A549 (cell line): ENCODE measurements around the gene BRSK2. TPM values are rescaled to one million over a fixed set of nuclear protein-coding genes. Genes with fewer than 3 reads are reported as not detected.
A peak's percentile ranks its signal among the peaks of the same experiment; 100 is the strongest.

Experiments used
- ATAC-seq, 2 experiments: fragments of 200-7000 bp in 1 of 2; fragments of >200 bp in 1 of 2; cut with Nextera tagmentation in 1 of 2; cut with Tn5 transposase in 1 of 2; 3 replicates each; pipeline versions ENCODE4 v1.8.0 to v1.9.1; 2018 to 2020; ENCODE audit warnings: mild to moderate bottlenecking in 1 of 2, moderate library complexity in 1 of 2
- CTCF ChIA-PET: fragments of 300-600 bp; sonication (Branson Sonifier 250); formaldehyde crosslinking; extraction: SDS; loops from one replicate; lab custom pipeline; 2021; ENCODE audit warnings: antibody characterized with exemption, inconsistent platforms; lab: Yijun Ruan, JAX
- POLR2A ChIA-PET: fragments of 350-600 bp; formaldehyde crosslinking; extraction: SDS; loops from one replicate; lab custom pipeline; 2021; ENCODE audit warnings: antibody characterized with exemption, inconsistent platforms; lab: Yijun Ruan, JAX
- DNase-seq, 2 experiments: peaks; one replicate each; pipeline versions ENCODE4 v3.0.0 to v3.0.0-alpha.2; 2011 to 2016; ENCODE audit warnings: low read depth in 1 of 2, low spot score in 1 of 2
- FAIRE-seq: peaks from 2 replicates; lab custom pipeline; 2011; peaks lifted over from hg19 to GRCh38; lab: Jason Lieb, UNC
- H3K27ac ChIP-seq, 2 experiments: fragments of >200 bp; sonication (Bioruptor Twin); formaldehyde crosslinking; 3 replicates each; pipeline ENCODE4 v1.5.1; 2016 to 2017
- H3K4me1 ChIP-seq: fragments of >200 bp; sonication (Bioruptor Twin); formaldehyde crosslinking; 3 replicates; pipeline ENCODE4 v1.6.1; 2016
- H3K4me2 ChIP-seq: fragments of >200 bp; sonication (Bioruptor Twin); formaldehyde crosslinking; 3 replicates; pipeline ENCODE4 v1.6.1; 2016
- H3K4me3 ChIP-seq: fragments of >200 bp; sonication (Bioruptor Twin); formaldehyde crosslinking; 3 replicates; pipeline ENCODE4 v1.5.1; 2016
- H3K9me3 ChIP-seq: fragments of >200 bp; sonication (Bioruptor Twin); formaldehyde crosslinking; 3 replicates; pipeline ENCODE4 v1.6.1; 2016
- BCL3 ChIP-seq: fragments of >200 bp; sonication (Bioruptor Twin); formaldehyde crosslinking; IDR thresholded peaks from 3 replicates; pipeline ENCODE4 v1.6.1; 2016
- BHLHE40 ChIP-seq: IDR thresholded peaks from 2 replicates; pipeline ENCODE4 v1.6.1; 2012; ENCODE audit warnings: low read depth, low read length, inconsistent platforms
- CBX2 ChIP-seq: fragments of 200-600 bp; sonication (generic); IDR thresholded peaks from 2 replicates; pipeline ENCODE4 v1.6.1; 2016; ENCODE audit warnings: low read depth, mild to moderate bottlenecking, borderline replicate concordance
- CBX8 ChIP-seq: fragments of 200-600 bp; sonication (generic); IDR thresholded peaks from 2 replicates; pipeline ENCODE4 v1.6.1; 2016
- CEBPB ChIP-seq, 2 experiments: fragments of >200 bp in 1 of 2; sonication (Bioruptor Twin) in 1 of 2; formaldehyde crosslinking in 1 of 2; IDR thresholded peaks; 2 replicates each; pipeline ENCODE4 v1.6.1; 2012 to 2016
- CHD4 ChIP-seq: fragments of 200-600 bp; sonication (generic); IDR thresholded peaks from 2 replicates; pipeline ENCODE4 v1.6.1; 2016; ENCODE audit warnings: antibody characterized with exemption, mild to moderate bottlenecking, borderline replicate concordance
- E2F6 ChIP-seq: IDR thresholded peaks from 2 replicates; pipeline ENCODE4 v1.6.1; 2012; ENCODE audit warnings: low read depth, borderline replicate concordance
- EHMT2 ChIP-seq: fragments of 200-600 bp; sonication (generic); IDR thresholded peaks from 2 replicates; pipeline ENCODE4 v1.6.1; 2016; ENCODE audit warnings: antibody characterized with exemption, low read depth, mild to moderate bottlenecking, moderate library complexity
- ESRRA ChIP-seq: fragments of 150-350 bp; IDR thresholded peaks from 2 replicates; pipeline ENCODE4 v1.6.1; 2014; ENCODE audit warnings: mild to moderate bottlenecking, low read length, borderline replicate concordance
- FOXS1 ChIP-seq: fragments of 250-450 bp; sonication (Bioruptor Pico); IDR thresholded peaks from 2 replicates; pipeline ENCODE4 v1.5.0; 2020; ENCODE audit warnings: mild to moderate bottlenecking, moderate library complexity
- GATA3 ChIP-seq: IDR thresholded peaks from 2 replicates; pipeline ENCODE4 v1.6.1; 2012; ENCODE audit warnings: borderline replicate concordance
- HES2 ChIP-seq: fragments of >200 bp; sonication (Bioruptor Twin); formaldehyde crosslinking; IDR thresholded peaks from 2 replicates; pipeline ENCODE4 v1.6.1; 2016
- JUN ChIP-seq, 2 experiments: fragments of >200 bp; sonication (Bioruptor Twin); formaldehyde crosslinking; IDR thresholded peaks; 2 replicates in 1 of 2; 3 replicates in 1 of 2; pipeline ENCODE4 v1.6.1; 2016 to 2017
- JUNB ChIP-seq: fragments of >200 bp; sonication (Bioruptor Twin); formaldehyde crosslinking; IDR thresholded peaks from 2 replicates; pipeline ENCODE4 v1.6.1; 2016
- KDM5A ChIP-seq: fragments of 200-600 bp; sonication (generic); IDR thresholded peaks from 2 replicates; pipeline ENCODE4 v1.6.1; 2016; ENCODE audit warnings: antibody characterized with exemption, mild to moderate bottlenecking
- MAFK ChIP-seq: fragments of 450-650 bp; IDR thresholded peaks from 2 replicates; pipeline ENCODE4 v1.6.1; 2014; ENCODE audit not compliant: partially characterized antibody
- MAX ChIP-seq: IDR thresholded peaks from 2 replicates; pipeline ENCODE4 v1.6.1; 2012
- MYC ChIP-seq: IDR thresholded peaks from 2 replicates; pipeline ENCODE4 v1.6.1; 2012; ENCODE audit warnings: mild to moderate bottlenecking, inconsistent platforms, low read length, improper control_type of control experiment, borderline replicate concordance
- PBX3 ChIP-seq: IDR thresholded peaks from 2 replicates; pipeline ENCODE4 v1.6.1; 2012
- RNF2 ChIP-seq: fragments of 200-600 bp; sonication (generic); IDR thresholded peaks from 2 replicates; pipeline ENCODE4 v1.6.1; 2016; ENCODE audit warnings: low read depth, mild to moderate bottlenecking, antibody characterized with exemption, moderate library complexity, borderline replicate concordance
- WGBS: methylation state at CpG from one replicate; pipeline ENCODE4 v1.1.6; 2017; ENCODE audit errors: missing lambda C conversion rate; 5-methylcytosine and 5-hydroxymethylcytosine counted together
- polyA plus RNA-seq, 4 experiments: library from polyadenylated mRNA; depleted of rRNA in 3 of 4; stranded (reverse); fragments of >200 nt; fragmentation: RNase III in 1 of 4; extraction: RNeasy Plus Mini Kit Qiagen cat#74134 plus additional on column Dnase treatment in 1 of 4; gene quantifications; 2 replicates in 3 of 4; 3 replicates in 1 of 4; pipeline ENCODE4 v1.2.3, GENCODE V29; 2011 to 2017

Gene BRSK2
- polyA plus RNA-seq, 2 of the 4 experiments (the other 2 are of a cell fraction): 3.8 to 10.1 TPM

- no peaks in the 10 kb centered on the region for H3K9me3 ChIP-seq
- no peak overlapping the region for H3K4me3 ChIP-seq
- ATAC-seq (0 out of 6 replicates have a peak, but pooled peaks of 1 of the 2 experiments have one; percentile 15), DNase-seq (no peak), FAIRE-seq (no peak)
- 93% methylated on average over 2 of the region's 2 CpGs for WGBS
- no peak overlapping the region for H3K27ac ChIP-seq
- ChIA-PET CTCF (interaction anchor here (1.4 to 1.8 kb wide), 2 partner anchors 34 to 35 kb away, joined by 4 to 7 read pairs; no protein-coding TSS in a partner anchor), POLR2A (no interaction called here)
- TF ChIP-seq JUNB (no peak), PBX3 (no peak), CEBPB (IDR thresholded peaks at IDR 0.05) (no peak), MAX (no peak), GATA3 (no peak), BHLHE40 (no peak), ESRRA (no peak), MAFK (no peak), RNF2 (no peak), JUN (IDR thresholded peaks at IDR 0.05) (no peak), EHMT2 (no peak)
- no peak overlapping the region for H3K4me2 ChIP-seq
- no peaks in the 10 kb centered on the region for H3K4me1 ChIP-seq
These were observed 91.7 kb downstream of the BRSK2 start for GRCh38 chr11:1481483-1481825.

- TF ChIP-seq BCL3: no peak
- no peak for TF ChIP-seq CBX8
- no peak for TF ChIP-seq KDM5A
- TF ChIP-seq HES2: no peak
- TF ChIP-seq MYC: no peak
- TF ChIP-seq GATA3: no peak
- no peak for TF ChIP-seq CBX2
- no peak for TF ChIP-seq CHD4
- TF ChIP-seq FOXS1 (CRISPR knock-in tag): no peak
- no peak for TF ChIP-seq E2F6
- WGBS: 97% methylated on average over 5 of the region's 16 CpGs
- no peak for DNase-seq
- FAIRE-seq: no peak
- H3K4me2 ChIP-seq: no peak overlapping the region
- no peak overlapping the region for H3K4me3 ChIP-seq
- ChIA-PET POLR2A (no interaction called here), CTCF (interaction anchor here (1.4 to 1.8 kb wide), 2 partner anchors 33 to 34 kb away, joined by 4 to 7 read pairs; no protein-coding TSS in a partner anchor)
- H3K27ac ChIP-seq: no peak overlapping the region
- no peak for ATAC-seq
- no peaks in the 10 kb centered on the region for H3K4me1 ChIP-seq
- no peaks in the 10 kb centered on the region for H3K9me3 ChIP-seq
These were observed 92.2 kb downstream of the BRSK2 start for GRCh38 chr11:1481861-1482441.
